Heart left ventricle (tissue), 13 donors: ENCODE measurements around the gene RAB5IF.

Experiments
- CTCF ChIP-seq, 12 donors: fragments of 200-600 bp; sonication (generic) in 4 of 12; IDR thresholded peaks; one replicate each; pipeline versions ENCODE4 v1.5.0 to v1.8.0; 2018 to 2022; ENCODE audit warnings: antibody characterized with exemption in 12 of 12, mild to moderate bottlenecking in 5 of 12
- POLR2A ChIP-seq, 2 donors: fragments of 450-650 bp; IDR thresholded peaks; one replicate each; pipeline ENCODE4 v1.6.1; 2017; ENCODE audit warnings: antibody characterized with exemption in 2 of 2, mild to moderate bottlenecking in 2 of 2, moderate library complexity in 2 of 2
- donor health status: ischemic (EF 13 %, LVEDD 7.1; RV severe dilation, severe dysfunction).
- donor health status: DM: no; HTN: yes; CAD: no.
- donor health status: DM: no; HTN: no; CAD: no.
- donor health status: ischemic (EF 25% LVEDD 6.9; RV normal size, moderate dysfunction).
- donor health status: ischemic (EF 25% LVEDD 5.7; RV mildly dilated, moderate dysfunction).
- donor health status: ischemic (EF 35%, LVEDD 5.7; RV mildly dilated, moderate dysfunction).
- donor health status: nonischemic (EF 11% LVEDD 7.7; RV severe dilation, severe dysfunction).
- donor health status: DM: yes; HTN: yes; CAD: no.
- donor health status: PGD.
- donor health status: ischemic (EF 29% LVEDD 5.4; RV normal size, mild dysfunction).
- donor health status: nonischemic (EF 23%, LVEDD 6.1; RV moderate dilation, normal function).

- TF ChIP-seq CTCF (IDR thresholded peaks at IDR 0.05), result no peak
- TF ChIP-seq POLR2A (IDR thresholded peaks at IDR 0.05), result no peak
Measured at GRCh38 chr20:36601540-36601939, 4.0 kb upstream of the RAB5IF start.
